Measurements from ENCODE around the gene JMJD1C. TPM values are rescaled to one million over a fixed set of nuclear protein-coding genes. Genes with fewer than 3 reads are reported as not detected.

The JMJD1C gene
- total RNA-seq, 1 experiment from 2014 or later, result 66.3 TPM

DNA sequence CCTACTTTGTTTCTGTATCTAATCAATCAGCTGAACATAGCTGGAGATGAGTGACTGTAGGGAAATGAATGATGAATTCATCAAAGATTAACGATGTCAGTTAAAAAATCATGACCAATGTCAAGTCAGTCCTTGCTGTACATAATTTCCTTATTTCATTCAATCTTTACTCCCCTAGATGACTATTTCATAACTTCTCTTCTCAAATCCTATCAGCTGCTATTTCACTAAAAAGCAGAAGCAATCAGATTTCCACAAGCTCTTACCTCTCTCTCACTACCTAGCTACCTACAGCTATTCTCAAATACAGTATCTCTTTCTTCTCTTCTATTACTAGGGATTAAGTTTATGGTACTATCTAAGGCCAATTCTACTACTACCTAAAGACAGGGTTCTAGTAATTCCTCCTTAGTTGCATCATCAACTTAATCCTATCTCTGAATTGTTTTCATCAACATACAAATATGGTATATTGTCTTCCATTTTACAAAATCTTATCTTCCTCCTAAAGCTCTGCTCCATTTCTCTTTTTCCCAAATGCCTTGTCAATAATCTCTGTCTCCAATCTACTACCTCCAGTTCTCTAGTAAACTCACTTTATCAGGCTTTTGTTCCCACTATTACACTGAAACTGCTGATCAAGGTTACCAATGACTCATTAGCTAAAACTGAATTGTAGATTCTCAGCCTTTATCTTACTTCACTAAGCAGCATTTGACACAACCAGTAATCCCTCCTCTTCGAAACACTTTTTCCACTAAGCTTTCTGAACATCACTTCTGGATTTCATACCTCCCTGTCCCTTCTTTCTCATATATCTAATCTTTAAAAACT is 28.4 kb downstream of the JMJD1C start:
- Histone ChIP-seq H4K20me1 (ENCODE audit: insufficient read depth) (no peaks in the 10 kb centered on the region), H3K9me2 (ENCODE audit: insufficient read depth) (no peaks in the 10 kb centered on the region), H3K9me3 (ENCODE audit: control insufficient read depth in 1 of 2, insufficient read depth in 1 of 2, low read depth in 1 of 2, low read length in 2 of 2) (no peaks in the 10 kb centered on the region), H3K4me3 (replicated peaks in 1 of 2; ENCODE audit: low read depth in 1 of 2, low read length in 2 of 2) (no peak overlapping the region), H3K36me3 (ENCODE audit: control insufficient read depth in 1 of 2, insufficient read depth in 2 of 2, low read length in 2 of 2) (no peaks in the 10 kb centered on the region), H2AFZ (ENCODE audit: low read depth, low read length, poor library complexity, severe bottlenecking) (no peak overlapping the region), H3K4me1 (ENCODE audit: control insufficient read depth in 1 of 2, insufficient read depth in 2 of 2, low read length in 2 of 2) (peaks cover 37 to 65% of the 10 kb centered on the region in 2 experiments), H3K4me2 (ENCODE audit: low read length) (peak overlapping the region; percentile 71), H3K27me3 (ENCODE audit: insufficient read depth, low read length) (no peaks in the 10 kb centered on the region), H3K79me2 (ENCODE audit: insufficient read depth, low read length) (peaks cover 90% of the 10 kb centered on the region), H3K9ac (ENCODE audit: low read length) (no peak overlapping the region), H3K27ac (ENCODE audit: low read depth, low read length) (no peak overlapping the region)
- no peak for ATAC-seq
- ChIA-PET CTCF (interaction anchor here (0.9 to 1.1 kb wide), 2 partner anchors 191 to 283 kb away, joined by 3 to 5 read pairs; no protein-coding TSS in a partner anchor), POLR2A (no interaction called here), RAD21 (ENCODE audit: low non-redundant PET in 1 of 2, low total read pairs in 2 of 2, uncharacterized antibody in 2 of 2, unreplicated experiment in 2 of 2) (no interaction called here)
- intact Hi-C loops (cut with micrococcal nuclease), result no loop called here
- TF ChIP-seq TCF7L2 (IDR thresholded peaks at IDR 0.05; ENCODE audit: borderline replicate concordance, extremely low read depth, insufficient read depth, insufficient read length), result no peak
- no peak for TF ChIP-seq ZBTB33 (IDR thresholded peaks at IDR 0.05; ENCODE audit: extremely low read depth, insufficient replicate concordance, low read length)
- TF ChIP-seq SRF (IDR thresholded peaks at IDR 0.05; ENCODE audit: low read depth), result no peak
- no peak for TF ChIP-seq CBX3 (IDR thresholded peaks at IDR 0.05; ENCODE audit: low read depth)
- no peak for TF ChIP-seq EGR1 (IDR thresholded peaks at IDR 0.05; ENCODE audit: low read depth)
- TF ChIP-seq SP1 (IDR thresholded peaks at IDR 0.05; ENCODE audit: low read depth), result no peak
- TF ChIP-seq, protein P1, sequence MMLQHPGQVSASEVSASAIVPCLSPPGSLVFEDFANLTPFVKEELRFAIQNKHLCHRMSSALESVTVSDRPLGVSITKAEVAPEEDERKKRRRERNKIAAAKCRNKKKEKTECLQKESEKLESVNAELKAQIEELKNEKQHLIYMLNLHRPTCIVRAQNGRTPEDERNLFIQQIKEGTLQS (IDR thresholded peaks at IDR 0.05), result no peak
- TF ChIP-seq JUND (IDR thresholded peaks at IDR 0.05), result no peak
- no peak for TF ChIP-seq POLR2A (IDR thresholded peaks at IDR 0.05; ENCODE audit: borderline replicate concordance, extremely low read depth, insufficient read depth, insufficient read length)
- no peak for TF ChIP-seq EZH2 (IDR thresholded peaks at IDR 0.05)
- no peak for TF ChIP-seq CEBPB (IDR thresholded peaks at IDR 0.05; ENCODE audit: low read depth)
- no peak for TF ChIP-seq FOSL1 (IDR thresholded peaks at IDR 0.05; ENCODE audit: low read depth)
- no peak for TF ChIP-seq ZFX (IDR thresholded peaks at IDR 0.05)
- no peak for TF ChIP-seq YY1 (IDR thresholded peaks at IDR 0.05; ENCODE audit: extremely low read depth, insufficient replicate concordance, low read depth, low read length)
- no peak for TF ChIP-seq ELF1 (IDR thresholded peaks at IDR 0.05; ENCODE audit: borderline replicate concordance, low read depth)
- no TSS peak for BruUV-seq (replicated peaks)
- DNase-seq (ENCODE audit: low read depth, low spot score), result no peak

Measured in HCT116 (cell line).